Activated T-cell treated with anti-CD3 and anti-CD28 coated beads, Interleukin-2, amount 50 U/mL, for 72 hours (primary cell): Measurements from ENCODE around the gene CNFN. TPM values are rescaled to one million over a fixed set of nuclear protein-coding genes. Genes with fewer than 3 reads are reported as not detected.

ENCODE experiments used
- ATAC-seq, 2 donors: fragments of 150-1000 bp; cut with Tn5 transposase; replicated peaks in 1 of 2; 2 replicates each; pipeline ENCODE4 v1.10.0; 2021; ENCODE audit warnings: moderate library complexity in 2 of 2, mild to moderate bottlenecking in 1 of 2
- DNase-seq, 2 donors: peaks; one replicate each; pipeline ENCODE4 v3.0.0; 2021 to 2022; ENCODE audit warnings: mixed read lengths in 1 of 2
- H3K27ac Mint-ChIP-seq: one replicate; pipeline ENCODE4 v1.8.0; 2022; ENCODE audit warnings: mild to moderate bottlenecking, moderate library complexity, mixed read lengths
- H3K27me3 Mint-ChIP-seq: one replicate; pipeline ENCODE4 v1.8.0; 2022; ENCODE audit warnings: low read depth, mixed read lengths
- H3K36me3 Mint-ChIP-seq, 2 donors: one replicate each; pipeline ENCODE4 v1.8.0; 2022; ENCODE audit warnings: mixed read lengths in 2 of 2, mild to moderate bottlenecking in 1 of 2; ENCODE audit not compliant: insufficient read depth in 2 of 2
- H3K4me1 Mint-ChIP-seq: one replicate; pipeline ENCODE4 v1.8.0; 2022; ENCODE audit warnings: low read depth, mixed read lengths
- H3K4me3 Mint-ChIP-seq, 2 donors: one replicate each; pipeline ENCODE4 v1.8.0; 2022; ENCODE audit warnings: mild to moderate bottlenecking in 2 of 2, mixed read lengths in 2 of 2, moderate library complexity in 2 of 2
- H3K9me3 Mint-ChIP-seq, 2 donors: one replicate each; pipeline ENCODE4 v1.8.0; 2022; ENCODE audit warnings: mixed read lengths in 2 of 2
- total RNA-seq, 2 donors: library from RNA; stranded (reverse); gene quantifications; one replicate each; pipeline ENCODE4 v1.2.3, GENCODE V29; 2022

Gene CNFN
- total RNA-seq, 2 donors from 2014 or later: 0.53 to 2.1 TPM

- DNase-seq (no peak), ATAC-seq (no peak)
- H3K4me1 Mint-ChIP-seq: no peaks in the 10 kb centered on the region
- H3K36me3 Mint-ChIP-seq: peaks cover 5 to 6% of the 10 kb centered on the region in 2 donors
- no peak overlapping the region for H3K4me3 Mint-ChIP-seq
- no peak overlapping the region for H3K27ac Mint-ChIP-seq
- no peaks in the 10 kb centered on the region for H3K27me3 Mint-ChIP-seq
- H3K9me3 Mint-ChIP-seq: no peaks in the 10 kb centered on the region
These were observed 27.1 kb downstream of the CNFN start for GRCh38 chr19:42362891-42363440.

- ATAC-seq: no peak
- Mint-ChIP-seq H3K27me3 (no peaks in the 10 kb centered on the region), H3K27ac (no peak overlapping the region), H3K9me3 (no peaks in the 10 kb centered on the region), H3K4me3 (no peak overlapping the region), H3K36me3 (peaks cover 5 to 6% of the 10 kb centered on the region in 2 donors), H3K4me1 (no peaks in the 10 kb centered on the region)
- no peak for DNase-seq
These were observed 27.8 kb downstream of the CNFN start for GRCh38 chr19:42362342-42362741.

- Mint-ChIP-seq H3K4me3 (no peak overlapping the region), H3K27me3 (no peaks in the 10 kb centered on the region), H3K27ac (no peak overlapping the region), H3K4me1 (no peaks in the 10 kb centered on the region), H3K36me3 (peaks cover 5 to 6% of the 10 kb centered on the region in 2 donors), H3K9me3 (no peaks in the 10 kb centered on the region)
- no peak for DNase-seq
- ATAC-seq: no peak
These were observed 28.6 kb downstream of the CNFN start for GRCh38 chr19:42361545-42361910.

DNA sequence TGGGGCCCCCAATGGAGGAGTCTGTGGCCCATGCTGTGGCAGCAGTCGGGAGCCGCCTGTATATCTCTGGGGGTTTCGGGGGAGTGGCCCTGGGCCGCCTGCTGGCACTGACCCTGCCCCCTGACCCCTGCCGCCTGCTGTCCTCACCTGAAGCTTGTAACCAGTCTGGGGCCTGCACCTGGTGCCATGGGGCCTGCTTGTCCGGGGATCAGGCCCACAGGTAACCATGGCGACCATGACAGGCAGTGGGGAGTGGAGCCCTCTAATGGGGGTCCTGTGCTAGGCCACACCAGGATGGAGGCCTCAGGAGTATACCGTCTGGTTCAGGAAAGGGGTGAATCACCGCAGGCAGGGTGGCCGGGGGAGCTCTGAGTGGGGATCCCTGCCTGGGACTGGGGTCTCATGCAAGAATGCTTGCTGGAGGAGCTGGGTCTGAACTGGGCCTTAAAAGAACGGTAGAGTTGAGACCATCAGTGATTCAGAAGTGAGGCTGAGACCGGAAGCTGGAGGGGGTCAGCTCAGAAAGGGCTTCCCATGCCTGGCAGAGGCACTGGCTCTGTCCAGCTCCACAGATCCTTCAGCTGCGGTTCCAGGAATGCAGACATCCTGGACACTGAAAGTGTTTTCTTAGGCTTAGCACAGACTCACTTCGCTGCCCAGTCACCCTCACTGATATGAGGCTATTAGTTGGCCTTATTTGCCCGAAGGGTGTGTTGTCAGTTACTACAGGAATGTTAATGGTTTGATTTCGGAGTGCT is 29.1 kb downstream of the CNFN start:
- no peak overlapping the region for H3K27ac Mint-ChIP-seq
- no peaks in the 10 kb centered on the region for H3K9me3 Mint-ChIP-seq
- H3K4me1 Mint-ChIP-seq: no peaks in the 10 kb centered on the region
- H3K36me3 Mint-ChIP-seq: peaks cover 5 to 6% of the 10 kb centered on the region in 2 donors
- H3K27me3 Mint-ChIP-seq: no peaks in the 10 kb centered on the region
- ATAC-seq: no peak
- no peak overlapping the region for H3K4me3 Mint-ChIP-seq
- DNase-seq: no peak

- Mint-ChIP-seq H3K27ac (no peak overlapping the region), H3K9me3 (no peaks in the 10 kb centered on the region)
These were observed 32.8 kb downstream of the CNFN start for GRCh38 chr19:42357290-42357689.

GRCh38 chr19:42356686-42357085 is 33.4 kb downstream of the CNFN start:
- Mint-ChIP-seq H3K4me1 (no peaks in the 10 kb centered on the region), H3K36me3 (no peaks in the 10 kb centered on the region), H3K4me3 (no peak overlapping the region), H3K27me3 (no peaks in the 10 kb centered on the region), H3K27ac (no peak overlapping the region), H3K9me3 (no peaks in the 10 kb centered on the region)
- DNase-seq (no peak), ATAC-seq (no peak)

More at GRCh38 chr19:42357290-42357689, 32.8 kb downstream of the CNFN start:
- DNase-seq (no peak), ATAC-seq (no peak)
- H3K36me3 Mint-ChIP-seq: no peaks in the 10 kb centered on the region
- no peaks in the 10 kb centered on the region for H3K4me1 Mint-ChIP-seq
- no peaks in the 10 kb centered on the region for H3K27me3 Mint-ChIP-seq
- H3K4me3 Mint-ChIP-seq: no peak overlapping the region

DNA sequence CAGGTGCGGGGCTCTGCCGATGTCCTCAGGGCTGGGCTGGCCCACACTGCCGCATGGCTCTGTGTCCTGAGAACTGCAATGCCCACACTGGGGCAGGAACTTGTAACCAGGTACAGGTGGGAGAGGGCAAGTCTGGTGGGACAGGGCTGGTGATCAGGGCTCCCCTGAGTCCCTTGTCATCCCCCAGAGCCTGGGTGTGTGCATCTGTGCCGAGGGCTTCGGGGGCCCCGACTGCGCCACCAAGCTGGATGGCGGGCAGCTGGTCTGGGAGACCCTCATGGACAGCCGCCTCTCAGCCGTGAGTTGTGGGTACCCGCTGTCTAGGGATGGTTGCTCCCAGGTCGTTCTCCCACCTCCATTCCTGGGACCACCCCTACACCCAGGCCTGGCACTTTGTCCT is 34.2 kb downstream of the CNFN start:
- H3K27me3 Mint-ChIP-seq: no peaks in the 10 kb centered on the region
- H3K27ac Mint-ChIP-seq: no peak overlapping the region
- DNase-seq (no peak), ATAC-seq (no peak)
- no peak overlapping the region for H3K4me3 Mint-ChIP-seq
- H3K36me3 Mint-ChIP-seq: no peaks in the 10 kb centered on the region
- H3K9me3 Mint-ChIP-seq: no peaks in the 10 kb centered on the region
- H3K4me1 Mint-ChIP-seq: no peaks in the 10 kb centered on the region

DNA sequence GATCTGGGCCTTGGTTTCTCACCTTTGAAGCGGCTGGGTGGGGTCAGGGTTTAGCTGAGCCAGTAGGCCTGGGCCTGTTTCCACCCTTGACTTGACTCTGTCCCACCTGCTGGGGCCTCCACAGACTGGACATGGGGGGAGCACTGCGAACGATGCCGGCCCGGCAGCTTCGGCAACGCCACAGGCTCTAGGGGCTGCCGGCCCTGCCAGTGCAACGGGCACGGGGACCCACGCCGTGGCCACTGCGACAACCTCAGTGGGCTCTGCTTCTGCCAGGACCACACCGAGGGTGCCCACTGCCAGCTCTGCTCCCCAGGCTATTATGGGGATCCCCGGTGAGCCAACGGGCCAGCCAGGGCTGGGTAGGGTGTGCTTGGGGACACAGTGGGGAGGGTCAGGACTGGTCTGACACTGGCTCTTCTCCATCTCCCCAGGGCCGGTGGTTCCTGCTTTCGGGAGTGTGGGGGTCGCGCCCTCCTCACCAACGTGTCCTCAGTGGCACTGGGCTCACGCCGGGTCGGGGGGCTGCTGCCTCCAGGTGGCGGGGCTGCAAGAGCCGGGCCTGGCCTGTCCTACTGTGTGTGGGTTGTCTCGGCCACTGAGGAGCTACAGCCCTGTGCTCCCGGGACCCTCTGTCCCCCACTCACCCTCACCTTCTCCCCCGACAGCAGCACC is 36.6 kb downstream of the CNFN start:
- ATAC-seq (no peak), DNase-seq (no peak)
- Mint-ChIP-seq H3K27ac (no peak overlapping the region), H3K27me3 (no peaks in the 10 kb centered on the region), H3K4me3 (no peak overlapping the region), H3K4me1 (no peaks in the 10 kb centered on the region), H3K9me3 (no peaks in the 10 kb centered on the region), H3K36me3 (no peaks in the 10 kb centered on the region)

GRCh38 chr19:42352301-42353259 is 37.5 kb downstream of the CNFN start:
- Mint-ChIP-seq H3K27me3 (no peaks in the 10 kb centered on the region), H3K36me3 (no peaks in the 10 kb centered on the region), H3K4me3 (no peak overlapping the region), H3K27ac (no peak overlapping the region), H3K4me1 (no peaks in the 10 kb centered on the region), H3K9me3 (no peaks in the 10 kb centered on the region)
- DNase-seq: no peak
- peak; percentile 39 to 69 for ATAC-seq

- H3K4me1 Mint-ChIP-seq: no peaks in the 10 kb centered on the region
- ATAC-seq: no peak
These were observed 38.9 kb downstream of the CNFN start for GRCh38 chr19:42351079-42351735.

GRCh38 chr19:42350417-42350816 is 39.7 kb downstream of the CNFN start:
- H3K27ac Mint-ChIP-seq: no peak overlapping the region
- H3K36me3 Mint-ChIP-seq: no peaks in the 10 kb centered on the region
- H3K4me1 Mint-ChIP-seq: no peaks in the 10 kb centered on the region
- H3K9me3 Mint-ChIP-seq: no peaks in the 10 kb centered on the region
- H3K27me3 Mint-ChIP-seq: no peaks in the 10 kb centered on the region
- no peak for ATAC-seq
- DNase-seq: no peak
- H3K4me3 Mint-ChIP-seq: no peak overlapping the region

More at GRCh38 chr19:42351079-42351735, 38.9 kb downstream of the CNFN start:
- no peaks in the 10 kb centered on the region for H3K27me3 Mint-ChIP-seq
- no peaks in the 10 kb centered on the region for H3K36me3 Mint-ChIP-seq
- no peaks in the 10 kb centered on the region for H3K9me3 Mint-ChIP-seq
- H3K27ac Mint-ChIP-seq: no peak overlapping the region
- DNase-seq: no peak
- no peak overlapping the region for H3K4me3 Mint-ChIP-seq

- DNase-seq (no peak), ATAC-seq (no peak)
- no peaks in the 10 kb centered on the region for H3K36me3 Mint-ChIP-seq
- no peaks in the 10 kb centered on the region for H3K27me3 Mint-ChIP-seq
- no peak overlapping the region for H3K4me3 Mint-ChIP-seq
- no peak overlapping the region for H3K27ac Mint-ChIP-seq
- no peaks in the 10 kb centered on the region for H3K4me1 Mint-ChIP-seq
- no peaks in the 10 kb centered on the region for H3K9me3 Mint-ChIP-seq
These were observed 40.6 kb downstream of the CNFN start for GRCh38 chr19:42349378-42350107.
